Measurements from ENCODE around the gene PTPRG. TPM values are rescaled to one million over a fixed set of nuclear protein-coding genes. Genes with fewer than 3 reads are reported as not detected.

The PTPRG gene
- total RNA-seq, 3 donors from 2014 or later (not counting 1 experiment from before 2014, with no cell fraction given) = 1.0 to 2.9 (median 2.5) TPM

- Mint-ChIP-seq H3K4me1 (no peaks in the 10 kb centered on the region), H3K4me3 (no peak overlapping the region), H3K27me3 (ENCODE audit: low read depth in 2 of 2) (no peaks in the 10 kb centered on the region), H3K27ac (no peak overlapping the region), H3K9me3 (no peaks in the 10 kb centered on the region), H3K36me3 (no peaks in the 10 kb centered on the region)
- TF ChIP-seq CTCF (IDR thresholded peaks at IDR 0.05) = no peak
- ATAC-seq (no peak), DNase-seq (no peak)
- no peaks in the 10 kb centered on the region for H3K36me3 ChIP-seq (ENCODE audit: control insufficient read depth, insufficient read depth, low read length)
- WGBS (ENCODE audit: insufficient coverage) = 9% methylated on average over 3 of the region's 4 CpGs
- no peak overlapping the region for H3K27ac ChIP-seq (ENCODE audit: low read length)
- intact Hi-C loops (cut with micrococcal nuclease) = no loop called here
- H3K27me3 ChIP-seq (ENCODE audit: control insufficient read depth, insufficient read depth, low read length) = no peaks in the 10 kb centered on the region
- no peaks in the 10 kb centered on the region for H3K4me1 ChIP-seq (ENCODE audit: control insufficient read depth, insufficient read depth, low read length)
- no peaks in the 10 kb centered on the region for H3K9me3 ChIP-seq (ENCODE audit: control insufficient read depth, insufficient read depth, low read length)
- H3K4me3 ChIP-seq (ENCODE audit: low read length) = no peak overlapping the region
These were observed 583.1 kb downstream of the PTPRG start for GRCh38 chr3:62144482-62144881.

DNA sequence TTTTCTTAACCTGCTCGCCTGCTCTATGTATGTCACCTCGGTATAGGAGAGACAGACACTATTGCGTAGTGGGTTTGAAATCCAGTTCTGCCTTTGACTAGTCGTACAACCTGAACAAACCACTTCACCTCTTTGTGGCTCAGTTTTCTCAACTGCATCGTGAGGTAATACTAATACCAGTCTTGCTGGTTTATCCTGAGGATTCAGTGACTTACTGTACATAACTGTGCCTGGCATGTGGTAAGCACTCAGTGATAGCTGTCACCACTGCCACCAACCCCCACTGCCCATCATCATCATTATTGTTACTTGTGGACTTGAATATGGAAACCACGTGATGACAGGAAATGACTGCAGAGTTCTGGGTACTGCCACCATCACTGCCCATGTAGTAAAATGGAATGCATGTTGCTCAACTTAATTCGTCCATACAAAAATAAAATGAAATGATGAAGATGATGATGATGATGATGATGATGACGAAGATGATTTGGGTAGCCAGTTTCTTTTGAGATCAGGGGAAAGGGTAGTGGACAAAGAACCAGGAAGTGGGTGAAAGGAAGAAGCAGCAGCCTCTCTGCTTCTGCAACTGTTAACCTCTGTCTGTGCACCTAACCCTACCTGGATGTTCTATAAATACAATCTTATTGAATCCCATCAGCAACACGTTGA lies 583.9 kb downstream of the PTPRG start:
- H3K4me1 Mint-ChIP-seq = no peaks in the 10 kb centered on the region
- TF ChIP-seq CTCF (IDR thresholded peaks at IDR 0.05) = no peak
- WGBS (ENCODE audit: insufficient coverage) = 84% methylated on average over 8 of the region's 9 CpGs
- ATAC-seq (no peak), DNase-seq (no peak)
- Histone ChIP-seq H3K9me3 (ENCODE audit: control insufficient read depth, insufficient read depth, low read length) (no peaks in the 10 kb centered on the region), H3K4me3 (ENCODE audit: low read length) (no peak overlapping the region), H3K27ac (ENCODE audit: low read length) (no peak overlapping the region), H3K27me3 (ENCODE audit: control insufficient read depth, insufficient read depth, low read length) (no peaks in the 10 kb centered on the region), H3K4me1 (ENCODE audit: control insufficient read depth, insufficient read depth, low read length) (no peaks in the 10 kb centered on the region), H3K36me3 (ENCODE audit: control insufficient read depth, insufficient read depth, low read length) (no peaks in the 10 kb centered on the region)
- H3K27me3 Mint-ChIP-seq (ENCODE audit: low read depth in 2 of 2) = no peaks in the 10 kb centered on the region
- H3K27ac Mint-ChIP-seq = no peak overlapping the region
- peaks cover 2% of the 10 kb centered on the region in 2 donors for H3K9me3 Mint-ChIP-seq
- H3K4me3 Mint-ChIP-seq = no peak overlapping the region
- intact Hi-C loops (cut with micrococcal nuclease) = no loop called here
- H3K36me3 Mint-ChIP-seq = no peaks in the 10 kb centered on the region

GRCh38 chr3:62149539-62149938 lies 588.2 kb downstream of the PTPRG start:
- 92% methylated on average over 6 of the region's 6 CpGs for WGBS (ENCODE audit: insufficient coverage)
- H3K27me3 ChIP-seq (ENCODE audit: control insufficient read depth, insufficient read depth, low read length) = no peaks in the 10 kb centered on the region

More at GRCh38 chr3:62149539-62149938, 588.2 kb downstream of the PTPRG start:
- H3K4me1 ChIP-seq (ENCODE audit: control insufficient read depth, insufficient read depth, low read length) = no peaks in the 10 kb centered on the region
- H3K4me3 ChIP-seq (ENCODE audit: low read length) = no peak overlapping the region
- Mint-ChIP-seq H3K27ac (no peak overlapping the region), H3K27me3 (ENCODE audit: low read depth in 2 of 2) (no peaks in the 10 kb centered on the region), H3K4me3 (no peak overlapping the region), H3K4me1 (no peaks in the 10 kb centered on the region), H3K36me3 (no peaks in the 10 kb centered on the region), H3K9me3 (peaks cover 2% of the 10 kb centered on the region in 2 donors)
- ATAC-seq = no peak
- no peak for DNase-seq
- intact Hi-C loops (cut with micrococcal nuclease) = no loop called here
- no peaks in the 10 kb centered on the region for H3K9me3 ChIP-seq (ENCODE audit: control insufficient read depth, insufficient read depth, low read length)
- TF ChIP-seq CTCF (IDR thresholded peaks at IDR 0.05) = no peak
- no peak overlapping the region for H3K27ac ChIP-seq (ENCODE audit: low read length)
- H3K36me3 ChIP-seq (ENCODE audit: control insufficient read depth, insufficient read depth, low read length) = no peaks in the 10 kb centered on the region

Data from natural killer cell (primary cell).